Activated CD8-positive, alpha-beta T cell treated with anti-CD3 and anti-CD28 coated beads for 36 hours (primary cell): ENCODE measurements around the gene C1orf116. TPM values are rescaled to one million over a fixed set of nuclear protein-coding genes. Genes with fewer than 3 reads are reported as not detected.

Source experiments
- ATAC-seq: fragments of 200-7000 bp; cut with Tn5 transposase; one replicate; pipeline ENCODE4 v1.10.0; 2021; ENCODE audit warnings: mild to moderate bottlenecking, moderate library complexity
- CTCF ChIA-PET: fragments of 350-600 bp; sonication (Branson Sonifier 250); formaldehyde crosslinking; loops from one replicate; lab custom pipeline; 2021; ENCODE audit warnings: antibody characterized with exemption; lab: Charles Lee
- POLR2A ChIA-PET: fragments of 350-600 bp; sonication (Branson Sonifier 250); formaldehyde crosslinking; loops from one replicate; lab custom pipeline; 2021; ENCODE audit warnings: antibody characterized with exemption; lab: Charles Lee
- DNase-seq: peaks from one replicate; pipeline ENCODE4 v3.0.0-alpha.2; 2020
- H3K27ac Mint-ChIP-seq: one replicate; pipeline ENCODE4 v1.8.0; 2021; ENCODE audit warnings: mild to moderate bottlenecking, mixed read lengths
- H3K27me3 Mint-ChIP-seq: one replicate; pipeline ENCODE4 v1.8.0; 2021; ENCODE audit warnings: mixed read lengths
- H3K36me3 Mint-ChIP-seq: one replicate; pipeline ENCODE4 v1.8.0; 2021; ENCODE audit warnings: low read depth, mixed read lengths
- H3K4me1 Mint-ChIP-seq: one replicate; pipeline ENCODE4 v1.8.0; 2021; ENCODE audit warnings: low read depth, mixed read lengths
- H3K4me3 Mint-ChIP-seq: one replicate; pipeline ENCODE4 v1.8.0; 2021; ENCODE audit warnings: mild to moderate bottlenecking, moderate library complexity, mixed read lengths
- H3K9me3 Mint-ChIP-seq: one replicate; pipeline ENCODE4 v1.8.0; 2021; ENCODE audit warnings: mixed read lengths
- intact Hi-C: fragments of 100-400 bp; cut with micrococcal nuclease; formaldehyde crosslinking; loops from one replicate; pipeline ENCODE4 v1.10.0; 2022
- total RNA-seq, 2 experiments: library from RNA; stranded (reverse); gene quantifications; one replicate each; pipeline ENCODE4 v1.2.3, GENCODE V29; 2021
- TF ChIP-seq, protein P1 (sequence below): fragments of 200-600 bp; IDR thresholded peaks from one replicate; pipeline ENCODE4 v1.8.0; 2022; ENCODE audit warnings: antibody characterized with exemption, mild to moderate bottlenecking

C1orf116 gene
- total RNA-seq, 2 experiments from 2014 or later = 0.07 to 0.13 TPM

DNA sequence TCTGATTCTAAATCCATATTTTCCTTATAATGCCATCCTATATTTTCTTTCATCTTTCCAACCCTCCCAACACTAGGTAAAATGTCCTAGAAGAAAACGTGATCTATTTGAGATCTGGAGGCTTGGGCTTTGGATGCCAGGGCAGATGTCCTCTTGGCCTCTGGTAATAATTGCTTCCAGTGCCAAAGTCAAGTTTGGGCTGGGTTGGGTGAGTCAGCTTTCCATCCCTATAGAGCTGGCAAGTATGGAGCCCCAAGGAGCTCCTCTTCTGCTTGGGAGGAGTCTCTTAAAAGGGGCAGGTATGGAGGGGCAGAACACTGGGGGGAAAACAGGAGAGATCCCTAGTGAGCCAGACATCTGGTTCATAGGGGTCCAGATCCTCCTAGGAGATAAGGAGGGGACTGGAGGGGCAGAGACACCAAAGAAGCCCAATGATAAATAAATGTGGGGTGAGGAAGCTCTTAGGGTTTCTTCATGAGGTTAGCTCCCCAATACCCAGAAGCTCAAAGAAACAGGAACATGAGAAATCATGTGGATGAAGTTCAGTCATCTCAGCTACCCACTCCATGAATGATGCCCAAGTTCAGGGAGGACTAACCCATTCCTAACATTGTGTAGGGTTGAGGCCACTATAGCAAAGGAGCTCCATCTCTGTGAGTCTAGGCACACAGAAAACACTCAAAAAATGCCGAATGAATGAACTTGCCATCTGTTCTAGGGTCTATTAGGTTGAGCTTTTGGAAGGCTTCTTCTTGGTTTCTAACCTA is 3.5 kb downstream of the C1orf116 start:
- H3K27me3 Mint-ChIP-seq = peaks cover 33% of the 10 kb centered on the region
- peaks cover 7% of the 10 kb centered on the region for H3K4me1 Mint-ChIP-seq
- H3K27ac Mint-ChIP-seq = no peak overlapping the region
- ChIA-PET CTCF (interaction anchor here (0.5 to 2.3 kb wide), 6 partner anchors 11 to 24 kb away, joined by 3 to 12 read pairs (median 3); partner anchors contain the start of gene PFKFB2), POLR2A (no interaction called here)
- TF ChIP-seq, protein P1, sequence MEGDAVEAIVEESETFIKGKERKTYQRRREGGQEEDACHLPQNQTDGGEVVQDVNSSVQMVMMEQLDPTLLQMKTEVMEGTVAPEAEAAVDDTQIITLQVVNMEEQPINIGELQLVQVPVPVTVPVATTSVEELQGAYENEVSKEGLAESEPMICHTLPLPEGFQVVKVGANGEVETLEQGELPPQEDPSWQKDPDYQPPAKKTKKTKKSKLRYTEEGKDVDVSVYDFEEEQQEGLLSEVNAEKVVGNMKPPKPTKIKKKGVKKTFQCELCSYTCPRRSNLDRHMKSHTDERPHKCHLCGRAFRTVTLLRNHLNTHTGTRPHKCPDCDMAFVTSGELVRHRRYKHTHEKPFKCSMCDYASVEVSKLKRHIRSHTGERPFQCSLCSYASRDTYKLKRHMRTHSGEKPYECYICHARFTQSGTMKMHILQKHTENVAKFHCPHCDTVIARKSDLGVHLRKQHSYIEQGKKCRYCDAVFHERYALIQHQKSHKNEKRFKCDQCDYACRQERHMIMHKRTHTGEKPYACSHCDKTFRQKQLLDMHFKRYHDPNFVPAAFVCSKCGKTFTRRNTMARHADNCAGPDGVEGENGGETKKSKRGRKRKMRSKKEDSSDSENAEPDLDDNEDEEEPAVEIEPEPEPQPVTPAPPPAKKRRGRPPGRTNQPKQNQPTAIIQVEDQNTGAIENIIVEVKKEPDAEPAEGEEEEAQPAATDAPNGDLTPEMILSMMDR = no peak
- no peaks in the 10 kb centered on the region for H3K36me3 Mint-ChIP-seq
- DNase-seq (no peak), ATAC-seq (no peak)
- H3K4me3 Mint-ChIP-seq = no peak overlapping the region
- H3K9me3 Mint-ChIP-seq = no peaks in the 10 kb centered on the region
- intact Hi-C loops = no loop called here

DNA sequence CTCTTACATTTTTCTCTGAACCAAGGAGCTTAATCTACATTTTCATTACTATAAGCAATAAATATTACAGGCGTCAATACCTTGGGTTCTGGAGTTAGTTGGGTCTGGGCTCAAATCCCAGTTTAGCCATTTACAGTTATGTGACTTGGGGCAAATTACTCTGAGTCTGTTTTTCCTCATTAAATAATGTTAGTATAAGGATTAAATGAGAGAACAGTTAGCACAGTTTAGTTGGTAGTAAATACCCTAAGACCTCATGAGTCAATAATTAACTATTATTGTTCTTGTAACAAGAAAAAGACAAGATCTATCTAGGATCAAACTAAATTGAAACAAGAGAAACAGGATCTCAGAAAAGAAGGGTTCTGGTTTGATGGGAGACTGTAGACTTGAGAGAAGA is 4.6 kb downstream of the C1orf116 start:
- H3K4me1 Mint-ChIP-seq = peaks cover 7% of the 10 kb centered on the region
- peaks cover 29% of the 10 kb centered on the region for H3K27me3 Mint-ChIP-seq
- intact Hi-C loops = no loop called here
- CTCF ChIA-PET = interaction anchor here (1.1 to 1.7 kb wide), 2 partner anchors 20 to 44 kb away, joined by 3 to 4 read pairs; no protein-coding TSS in a partner anchor
- POLR2A ChIA-PET = interaction anchor here (0.6 kb wide), 1 partner anchor 403 kb away, joined by 3 read pairs; no protein-coding TSS in a partner anchor
- no peak for ATAC-seq
- H3K4me3 Mint-ChIP-seq = no peak overlapping the region
- TF ChIP-seq, protein P1 = no peak
- no peaks in the 10 kb centered on the region for H3K36me3 Mint-ChIP-seq
- DNase-seq = no peak
- H3K9me3 Mint-ChIP-seq = no peaks in the 10 kb centered on the region
- no peak overlapping the region for H3K27ac Mint-ChIP-seq

DNA sequence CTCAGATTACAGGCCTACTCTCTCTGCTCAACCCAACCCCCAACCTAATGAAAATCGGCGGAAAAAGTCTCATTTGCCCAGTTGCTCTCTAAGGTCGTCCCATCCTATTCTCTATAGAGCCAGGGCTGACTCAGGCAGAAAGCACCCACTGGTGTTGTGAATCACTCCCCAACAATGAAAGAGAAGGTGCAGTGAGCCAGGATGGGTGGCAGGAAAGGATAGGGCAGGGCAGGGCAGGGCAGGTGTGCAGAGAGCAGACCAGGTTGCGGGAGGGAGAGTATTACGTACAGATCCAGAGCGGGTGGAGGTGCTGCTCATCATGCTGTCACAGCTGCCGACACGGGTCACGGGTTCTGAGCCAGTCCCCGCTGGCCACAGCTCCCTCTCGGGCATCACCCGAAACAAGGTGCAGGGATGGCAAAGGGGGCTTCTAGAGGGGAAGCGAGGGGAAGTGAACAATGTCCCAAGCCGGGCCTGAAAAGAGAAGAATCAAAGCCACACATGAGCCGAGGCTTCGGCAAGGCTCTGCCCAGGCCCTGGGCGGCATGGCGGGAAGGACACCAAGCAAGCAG is 5.3 kb downstream of the C1orf116 start:
- POLR2A ChIA-PET = interaction anchor here (0.6 kb wide), 1 partner anchor 404 kb away, joined by 3 read pairs; no protein-coding TSS in a partner anchor
- Mint-ChIP-seq H3K27me3 (peaks cover 27% of the 10 kb centered on the region), H3K4me3 (no peak overlapping the region), H3K27ac (no peak overlapping the region), H3K9me3 (no peaks in the 10 kb centered on the region), H3K36me3 (no peaks in the 10 kb centered on the region), H3K4me1 (peaks cover 7% of the 10 kb centered on the region)
- ATAC-seq = no peak
- DNase-seq = no peak
- CTCF ChIA-PET = interaction anchor here (1.1 to 1.7 kb wide), 2 partner anchors 21 to 44 kb away, joined by 3 to 4 read pairs; no protein-coding TSS in a partner anchor
- TF ChIP-seq, protein P1 = no peak
- intact Hi-C loops = no loop called here

DNA sequence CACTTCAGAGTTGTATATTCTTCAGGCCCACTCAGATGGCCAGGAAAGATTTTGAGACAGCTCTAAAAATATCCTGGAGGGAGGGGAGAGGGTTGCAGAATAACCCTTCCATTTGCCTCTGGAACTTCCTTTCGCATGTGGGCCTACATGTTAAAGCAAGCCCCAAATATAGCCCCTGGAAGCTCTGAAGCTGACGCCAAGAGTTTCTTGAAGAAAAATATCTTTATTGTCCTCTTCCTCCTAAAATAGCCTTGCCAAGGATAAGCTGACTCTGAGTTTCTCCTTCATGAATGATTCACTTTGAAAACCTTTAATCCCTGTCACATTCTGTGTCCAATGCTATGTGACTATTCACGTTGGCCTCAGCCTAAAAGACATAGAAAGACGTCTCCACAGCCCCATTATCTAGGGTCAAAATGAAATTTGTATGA is 6.4 kb downstream of the C1orf116 start:
- CTCF ChIA-PET = interaction anchor here (0.8 to 1.9 kb wide), 5 partner anchors 8 to 90 kb away, joined by 3 to 6 read pairs (median 4); no protein-coding TSS in a partner anchor

More for the DNA sequence above, 6.4 kb downstream of the C1orf116 start:
- POLR2A ChIA-PET = no interaction called here
- Mint-ChIP-seq H3K9me3 (no peaks in the 10 kb centered on the region), H3K27me3 (peaks cover 15% of the 10 kb centered on the region), H3K4me3 (no peak overlapping the region), H3K36me3 (no peaks in the 10 kb centered on the region), H3K27ac (no peak overlapping the region), H3K4me1 (peaks cover 7% of the 10 kb centered on the region)
- intact Hi-C loops = no loop called here
- TF ChIP-seq, protein P1 = no peak
- no peak for ATAC-seq
- no peak for DNase-seq
